Bone marrow (tissue), 2 donors: ENCODE measurements around the gene PHACTR1.
"Not testable (repeated sequence)": the region's sequence is repeated elsewhere in the genome, so short reads cannot be mapped to it uniquely, and the experiment has no call there.

Experiments
- DNase-seq, 2 donors: peaks; one replicate each; lab custom pipeline; 2025; lab: John Stamatoyannopoulos, UW

PHACTR1 gene

GRCh38 chr6:12749531-12750379 is 33.2 kb downstream of the PHACTR1 start:
- DNase-seq, result no peak

- no peak for DNase-seq
Measured at GRCh38 chr6:12750416-12750815, 33.8 kb downstream of the PHACTR1 start.

GRCh38 chr6:12751694-12752325 is 35.2 kb downstream of the PHACTR1 start:
- DNase-seq, result peak in 1 of 2 donors; percentile 3

- no peak for DNase-seq
Measured at GRCh38 chr6:12753036-12753435, 36.5 kb downstream of the PHACTR1 start.

- DNase-seq, result no peak
Measured at GRCh38 chr6:12760226-12760625, 43.7 kb downstream of the PHACTR1 start.

GRCh38 chr6:12760911-12761310 is 44.3 kb downstream of the PHACTR1 start:
- no peak for DNase-seq

GRCh38 chr6:12761376-12762115 is 45.0 kb downstream of the PHACTR1 start:
- DNase-seq, result no peak

- not testable (repeated sequence) for DNase-seq
Measured at GRCh38 chr6:12762731-12763434, 46.3 kb downstream of the PHACTR1 start.

- DNase-seq, result no peak
Measured at GRCh38 chr6:12766365-12766764, 49.8 kb downstream of the PHACTR1 start.

- DNase-seq, result no peak
Measured at GRCh38 chr6:12767016-12767415, 50.4 kb downstream of the PHACTR1 start.

- DNase-seq, result no peak
Measured at GRCh38 chr6:12769556-12770256, 53.1 kb downstream of the PHACTR1 start.

- DNase-seq, result no peak
Measured at GRCh38 chr6:12772416-12772815, 55.8 kb downstream of the PHACTR1 start.

- DNase-seq, result no peak
Measured at GRCh38 chr6:12776291-12776690, 59.7 kb downstream of the PHACTR1 start.

- DNase-seq, result no peak
Measured at GRCh38 chr6:12779772-12780171, 63.2 kb downstream of the PHACTR1 start.

- DNase-seq, result no peak
Measured at GRCh38 chr6:12782136-12782535, 65.6 kb downstream of the PHACTR1 start.

- no peak for DNase-seq
Measured at GRCh38 chr6:12785301-12785700, 68.7 kb downstream of the PHACTR1 start.

GRCh38 chr6:12785921-12786320 is 69.4 kb downstream of the PHACTR1 start:
- DNase-seq, result no peak

GRCh38 chr6:12791371-12791770 is 74.8 kb downstream of the PHACTR1 start:
- DNase-seq, result no peak

GRCh38 chr6:12798326-12798725 is 81.8 kb downstream of the PHACTR1 start:
- DNase-seq, result no peak

GRCh38 chr6:12800120-12800519 is 83.6 kb downstream of the PHACTR1 start:
- no peak for DNase-seq

- DNase-seq, result no peak
Measured at GRCh38 chr6:12801141-12801540, 84.6 kb downstream of the PHACTR1 start.

GRCh38 chr6:12802440-12802839 is 85.9 kb downstream of the PHACTR1 start:
- DNase-seq, result no peak
